NCI-H2171 (cell line): Measurements from ENCODE around the gene STK17B.

Source experiments
- DNase-seq: peaks from one replicate; lab custom pipeline; 2025; lab: John Stamatoyannopoulos, UW

Gene STK17B

GRCh38 chr2:196155575-196155974, 15.8 kb downstream of the STK17B start:
- no peak for DNase-seq

DNA sequence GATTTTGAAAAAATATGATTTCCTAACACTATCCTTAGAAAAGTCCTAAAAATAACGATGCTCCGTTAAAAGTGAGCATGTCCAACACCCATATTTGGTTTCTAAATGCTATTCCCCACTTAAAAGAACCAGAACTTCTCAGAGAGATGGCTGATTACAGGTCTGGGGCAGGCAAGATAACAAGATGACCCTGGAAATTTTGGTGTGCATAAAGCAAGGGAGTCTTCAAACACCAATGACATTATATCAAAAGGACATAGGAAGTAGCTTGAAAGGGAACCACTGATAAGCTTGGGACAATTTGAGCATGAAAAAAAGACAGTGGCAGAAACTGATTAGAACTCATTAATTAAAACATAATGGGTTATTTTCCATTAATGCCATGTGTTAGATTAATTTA, 17.9 kb downstream of the STK17B start:
- DNase-seq, result no peak

DNA sequence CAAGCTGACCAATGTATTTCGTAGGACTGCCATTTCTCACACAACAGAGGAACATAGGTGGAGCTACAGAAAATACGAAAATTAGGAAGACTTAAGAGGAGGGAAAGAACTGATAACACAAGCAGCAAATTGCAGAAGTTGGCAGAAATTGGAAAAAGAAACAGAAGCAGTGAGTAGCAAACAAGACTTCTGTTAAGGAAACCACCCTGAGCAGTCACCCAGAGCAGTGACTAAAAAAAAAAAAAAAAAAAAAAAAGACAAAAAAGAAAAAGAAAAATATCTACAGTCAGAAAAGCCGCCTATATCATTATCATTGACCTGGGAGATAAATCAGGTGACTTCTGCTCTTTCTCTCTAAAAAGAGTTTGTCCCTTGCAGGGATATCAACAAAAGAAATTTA, 21.4 kb downstream of the STK17B start:
- no peak for DNase-seq

DNA sequence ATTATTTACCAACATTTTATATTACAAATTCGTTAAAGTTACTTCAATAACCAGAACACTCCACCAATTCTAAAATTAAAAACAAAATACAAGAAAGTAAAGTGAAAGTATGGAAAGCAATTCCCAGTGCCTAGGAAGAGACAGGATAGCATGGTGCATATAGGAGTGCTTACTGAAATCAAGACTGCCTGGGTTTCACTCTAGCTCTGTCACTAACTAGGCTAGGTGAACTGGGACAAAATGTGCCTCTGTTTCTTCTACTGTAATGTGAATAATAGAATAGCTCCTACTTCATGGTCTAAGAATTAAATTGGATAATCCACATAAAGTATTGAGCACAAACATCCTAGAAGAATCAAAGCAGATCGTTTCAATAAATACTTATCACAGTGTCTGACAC, 22.6 kb downstream of the STK17B start:
- DNase-seq, result no peak

DNA sequence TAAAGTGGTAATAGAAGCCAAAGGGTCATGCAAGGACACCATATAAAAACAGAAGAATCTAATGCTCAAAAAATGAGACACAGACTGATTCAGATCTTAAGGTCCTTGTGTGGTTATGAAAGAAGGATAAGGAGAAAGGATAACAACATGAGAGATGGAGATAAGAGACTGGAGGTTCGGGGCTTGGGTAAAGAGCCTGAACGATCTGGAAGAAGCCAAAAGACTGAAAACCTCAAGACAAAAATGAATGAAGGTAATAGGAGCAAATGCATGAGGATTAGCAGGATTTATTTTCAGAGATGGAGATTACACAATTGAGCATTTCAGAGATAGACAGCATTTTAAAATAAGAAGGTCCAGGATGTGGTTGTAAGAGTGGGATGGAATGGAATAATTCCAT, 26.1 kb downstream of the STK17B start:
- no peak for DNase-seq

GRCh38 chr2:196144513-196145126, 26.8 kb downstream of the STK17B start:
- DNase-seq, result no peak

GRCh38 chr2:196143730-196144131, 27.6 kb downstream of the STK17B start:
- DNase-seq, result no peak

- DNase-seq, result no peak
Observed at GRCh38 chr2:196142825-196143224, 28.6 kb downstream of the STK17B start.

- DNase-seq, result no peak
Observed at GRCh38 chr2:196140213-196140612, 31.2 kb downstream of the STK17B start.

DNA sequence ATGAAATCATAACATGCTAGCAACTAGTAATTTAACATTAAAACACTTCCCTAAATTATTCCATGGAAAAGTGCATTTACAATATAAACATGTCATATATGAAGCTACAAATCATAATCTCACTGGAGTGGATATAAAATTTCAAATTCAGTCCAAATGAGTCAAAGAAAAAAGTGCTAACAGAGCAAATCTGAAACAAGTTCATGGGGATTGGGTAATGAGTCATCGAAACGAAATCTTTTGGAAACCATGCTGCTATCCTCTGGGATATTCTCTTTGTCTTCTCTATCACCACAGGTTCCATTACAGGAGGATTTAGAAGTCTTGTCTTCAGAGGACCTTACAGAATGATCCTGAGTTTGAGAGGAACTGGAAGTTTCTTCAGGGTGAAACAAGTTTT, 34.1 kb downstream of the STK17B start:
- no peak for DNase-seq

- no peak for DNase-seq
Observed at GRCh38 chr2:196136151-196136550, 35.2 kb downstream of the STK17B start.

DNA sequence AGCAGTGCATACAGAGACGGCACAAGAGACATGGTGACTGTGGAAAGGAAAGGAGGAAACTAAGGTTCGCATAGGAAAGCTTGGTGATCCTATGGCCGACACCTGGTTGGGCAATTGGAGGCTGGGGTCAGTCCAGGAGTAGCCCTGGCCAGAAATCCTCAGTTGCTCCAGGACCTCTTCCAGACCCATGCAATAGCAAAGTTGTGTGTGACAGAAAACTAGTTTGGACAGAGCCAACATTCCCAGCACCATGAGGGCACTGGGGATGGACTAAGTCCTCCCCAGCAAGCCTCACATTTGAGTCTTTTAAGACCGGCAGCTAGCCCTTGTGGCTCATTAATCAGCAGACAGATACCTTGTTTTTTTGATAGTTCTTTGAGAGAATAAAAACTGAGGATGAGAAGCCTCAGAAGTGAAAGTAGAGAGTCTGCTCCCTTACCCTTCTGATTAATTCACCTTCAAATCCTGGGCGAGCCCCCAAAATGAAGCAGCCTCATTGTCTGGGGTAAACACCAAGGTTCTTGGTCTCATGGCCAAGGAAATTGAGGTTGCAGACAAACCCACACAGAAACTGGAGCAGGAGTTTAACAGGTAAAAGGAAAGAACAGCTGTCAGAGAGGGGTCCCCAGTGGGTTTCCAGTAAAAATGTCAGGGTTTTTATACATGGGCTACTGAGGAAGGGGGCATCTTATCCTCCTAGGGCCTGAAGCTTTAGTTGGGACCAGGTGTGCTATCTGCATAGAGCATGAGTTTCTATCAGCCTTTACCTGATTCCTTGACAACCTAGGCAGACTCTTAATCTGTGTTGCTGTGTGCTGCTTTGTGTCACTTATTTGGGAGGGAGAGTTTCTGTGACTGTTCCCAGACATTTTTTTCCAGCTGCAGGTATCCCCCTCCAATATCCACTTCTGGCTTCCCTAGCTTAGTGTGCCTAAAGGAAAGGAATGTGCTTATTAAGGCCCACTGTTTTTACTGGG, 39.1 kb downstream of the STK17B start:
- DNase-seq, result no peak

- DNase-seq, result no peak
Observed at GRCh38 chr2:196131384-196131937, 39.9 kb downstream of the STK17B start.

- no peak for DNase-seq
Observed at GRCh38 chr2:196130039-196130825, 41.1 kb downstream of the STK17B start.

GRCh38 chr2:196128749-196129148, 42.6 kb downstream of the STK17B start:
- no peak for DNase-seq

GRCh38 chr2:196125596-196125995, 45.8 kb downstream of the STK17B start:
- DNase-seq, result no peak

DNA sequence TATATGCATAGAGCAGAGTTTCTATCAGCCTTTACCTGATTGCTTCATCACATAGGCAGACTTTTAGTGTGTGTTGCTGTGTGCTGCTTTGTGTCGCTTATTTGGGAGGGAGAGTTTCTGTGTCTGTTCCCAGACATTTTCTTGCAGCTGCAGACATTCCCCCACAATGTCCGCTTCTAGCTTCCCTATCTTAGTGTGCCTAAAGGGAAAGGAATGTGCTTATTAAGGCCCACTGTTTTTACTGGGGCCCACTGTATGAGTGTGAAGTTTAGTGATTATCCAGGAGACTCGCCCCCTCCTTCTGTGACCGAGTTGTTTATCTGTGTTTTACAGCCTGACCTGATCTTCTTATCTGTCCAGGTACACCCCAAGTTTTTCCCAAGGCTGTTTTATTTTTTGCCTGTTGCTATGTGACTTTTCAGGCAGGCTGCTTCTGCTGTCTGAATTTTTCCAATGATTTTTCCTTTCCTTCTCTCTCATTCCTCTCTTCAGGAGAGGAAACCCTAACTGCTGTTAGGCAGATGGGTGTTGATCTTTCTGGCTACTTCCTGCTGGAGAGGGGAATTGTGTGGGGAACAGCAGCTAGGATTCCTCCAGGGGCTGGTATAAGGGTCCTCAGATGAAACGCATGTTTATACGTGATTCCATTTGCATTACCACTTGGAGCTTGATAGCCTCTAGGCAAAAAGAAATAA, 47.6 kb downstream of the STK17B start:
- no peak for DNase-seq

- no peak for DNase-seq
Observed at GRCh38 chr2:196119926-196120325, 51.5 kb downstream of the STK17B start.

GRCh38 chr2:196117214-196117705, 54.1 kb downstream of the STK17B start:
- DNase-seq, result no peak

DNA sequence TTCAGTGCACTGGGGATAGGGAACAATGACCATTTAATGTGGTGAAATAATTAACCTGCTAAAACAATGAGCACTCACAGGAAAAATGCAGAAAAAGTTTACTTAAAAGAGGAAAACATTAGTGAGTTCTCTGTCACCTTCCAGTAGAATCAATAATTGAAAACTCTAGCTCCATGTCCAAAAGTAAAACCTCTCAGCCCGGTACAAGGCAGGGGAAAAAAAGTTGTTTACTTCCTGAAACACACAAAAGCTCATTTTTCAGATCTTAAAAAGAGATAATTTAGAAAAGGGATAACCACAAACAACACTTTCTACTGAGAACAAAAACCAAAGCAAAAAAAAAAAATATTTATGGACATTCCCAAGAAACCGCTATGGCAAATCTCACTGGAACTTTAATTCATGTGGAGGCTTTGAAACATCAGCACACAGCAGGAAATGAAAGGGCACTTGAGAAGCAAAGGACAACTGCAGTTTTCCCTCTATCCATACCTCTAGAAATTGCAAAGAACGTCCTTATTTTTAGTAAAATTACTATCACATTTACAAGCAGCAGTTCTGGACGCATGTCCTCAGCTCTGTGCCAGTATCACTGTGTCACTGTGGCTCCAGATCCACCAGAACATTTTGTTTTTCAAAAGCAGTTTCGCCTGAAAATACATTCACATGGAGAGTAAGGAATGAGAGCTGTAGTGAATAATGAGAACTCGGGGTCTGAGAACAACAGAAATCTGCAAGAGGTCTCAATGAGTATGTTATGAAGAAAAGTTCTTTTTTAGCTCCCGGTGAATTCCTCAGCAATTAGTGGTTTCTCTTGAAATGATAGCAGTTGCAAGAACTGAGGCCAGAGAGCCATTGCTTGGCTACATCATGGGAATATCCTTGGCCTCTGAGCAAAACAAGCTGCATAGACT, 58.1 kb downstream of the STK17B start:
- DNase-seq, result no peak
